HG03159 (cell line): ENCODE data around the gene TIMM17B.
"Not testable (repeated sequence)": the region's sequence is repeated elsewhere in the genome, so short reads cannot be mapped to it uniquely, and the experiment has no call there.

Source experiments
- ATAC-seq: cut with Tn5 transposase; IDR thresholded peaks from one replicate; pipeline ENCODE4 v1.9.1; 2021; ENCODE audit warnings: mild to moderate bottlenecking, moderate library complexity; ENCODE audit not compliant: unreplicated experiment

TIMM17B gene

DNA sequence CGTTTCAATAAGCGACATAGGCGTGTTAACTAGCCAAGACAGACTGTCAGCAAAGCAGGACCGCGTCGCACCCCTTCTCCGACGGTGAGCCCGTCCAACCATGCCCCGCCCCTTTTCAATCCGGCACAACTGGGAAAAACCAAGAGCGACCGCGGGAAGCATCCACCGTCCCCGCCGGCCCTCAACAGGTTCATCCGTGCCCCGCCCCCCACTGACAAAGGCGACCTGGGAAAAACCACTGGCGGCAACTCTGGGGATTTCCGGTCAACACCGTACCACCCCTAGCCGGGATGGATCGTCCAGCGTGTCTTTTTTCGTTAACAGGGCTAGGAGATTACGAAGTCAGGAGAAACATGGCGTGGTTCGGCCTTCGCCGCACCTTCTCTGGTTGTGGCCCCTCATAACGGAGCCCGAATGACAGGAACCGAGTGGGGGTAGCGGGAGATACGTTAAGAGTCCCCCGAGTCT lies 377 bp downstream of the TIMM17B start:
- no peak for ATAC-seq

- no peak for ATAC-seq
Observed at GRCh38 chrX:48896611-48897011, 957 bp downstream of the TIMM17B start.

DNA sequence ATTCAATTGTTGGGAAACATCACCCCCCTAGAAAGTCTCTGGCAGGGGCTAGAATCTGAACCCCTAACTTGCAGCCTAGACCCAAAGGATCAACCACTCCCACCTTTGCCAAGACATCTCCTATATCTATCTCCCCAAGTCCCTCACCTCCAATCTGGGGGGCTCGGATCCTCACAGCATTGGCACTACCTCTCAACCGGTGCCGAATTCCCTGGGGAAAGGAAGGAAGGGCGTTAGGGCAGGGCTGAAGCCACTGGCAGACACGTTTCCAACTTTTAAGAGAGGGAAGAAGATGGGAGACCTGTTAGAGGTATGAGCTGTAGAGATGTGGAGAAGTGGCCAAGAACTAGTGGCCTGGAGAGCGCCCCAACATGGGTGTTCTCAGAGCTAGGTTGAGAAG lies 2.7 kb downstream of the TIMM17B start:
- no peak for ATAC-seq

GRCh38 chrX:48893556-48894348 lies 3.8 kb downstream of the TIMM17B start:
- no peak for ATAC-seq

DNA sequence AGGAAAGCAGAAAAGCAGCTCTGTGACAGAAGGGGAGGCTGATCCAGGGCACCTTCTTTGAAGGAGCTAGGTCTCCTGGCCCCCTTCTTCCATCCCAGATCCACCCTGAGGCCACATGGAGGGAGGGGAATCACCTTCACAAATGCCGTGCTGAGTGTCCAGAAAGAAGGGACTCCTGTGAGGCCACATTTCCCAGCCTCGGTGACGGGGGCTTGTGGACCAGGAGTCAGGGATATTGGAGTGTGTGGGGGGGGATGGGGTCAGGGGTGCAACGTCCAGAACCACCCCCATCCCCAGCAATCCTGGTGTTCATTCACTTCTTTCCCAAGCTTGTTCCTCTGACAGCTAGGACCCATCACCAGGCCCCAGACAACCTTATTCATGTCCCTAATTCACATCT lies 4.7 kb downstream of the TIMM17B start:
- ATAC-seq = no peak

DNA sequence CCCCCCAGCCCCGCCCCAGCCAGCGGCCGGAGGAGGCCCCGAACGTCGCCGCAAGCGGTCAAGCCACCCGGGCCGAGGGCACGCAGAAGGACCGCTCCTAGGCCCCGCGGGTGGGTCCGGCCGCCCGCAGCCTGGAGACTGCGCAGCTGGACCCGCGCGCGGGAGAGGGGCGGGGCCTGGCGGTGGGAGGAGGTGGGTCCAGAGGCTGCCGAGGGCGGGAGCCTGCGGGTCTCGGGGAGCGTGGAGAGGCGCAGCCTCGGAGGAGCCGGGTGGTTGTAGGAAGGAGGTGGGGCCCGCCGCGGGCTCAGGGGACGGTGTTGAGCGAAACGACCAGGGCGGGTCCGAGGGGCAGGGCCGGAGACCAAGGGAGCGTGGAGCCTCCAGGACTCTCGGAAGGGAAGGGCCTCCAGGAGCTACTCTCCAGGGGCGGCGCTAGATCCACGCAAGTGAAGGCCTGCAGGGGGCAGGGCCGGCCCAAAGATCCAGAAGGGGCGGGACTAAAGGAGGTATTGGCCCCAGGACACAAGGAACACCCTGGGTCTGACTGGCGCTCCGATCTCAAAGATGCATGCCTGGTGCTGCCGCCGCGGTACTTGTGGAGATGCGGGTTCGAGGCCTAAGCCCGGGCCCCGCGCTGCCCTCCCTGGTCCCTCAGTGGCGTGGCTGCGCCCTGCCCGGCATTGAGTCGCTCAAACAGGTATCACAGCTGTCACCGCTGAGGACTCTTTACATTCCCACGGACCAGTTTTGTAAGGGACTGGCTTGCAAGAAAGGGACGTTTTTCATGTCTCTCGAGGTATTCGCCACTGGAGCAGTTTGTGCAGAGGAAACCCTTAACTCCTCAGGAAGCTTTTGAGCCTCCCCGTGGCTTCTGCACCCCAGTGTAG lies 5.9 kb downstream of the TIMM17B start:
- ATAC-seq = peak; percentile 63

DNA sequence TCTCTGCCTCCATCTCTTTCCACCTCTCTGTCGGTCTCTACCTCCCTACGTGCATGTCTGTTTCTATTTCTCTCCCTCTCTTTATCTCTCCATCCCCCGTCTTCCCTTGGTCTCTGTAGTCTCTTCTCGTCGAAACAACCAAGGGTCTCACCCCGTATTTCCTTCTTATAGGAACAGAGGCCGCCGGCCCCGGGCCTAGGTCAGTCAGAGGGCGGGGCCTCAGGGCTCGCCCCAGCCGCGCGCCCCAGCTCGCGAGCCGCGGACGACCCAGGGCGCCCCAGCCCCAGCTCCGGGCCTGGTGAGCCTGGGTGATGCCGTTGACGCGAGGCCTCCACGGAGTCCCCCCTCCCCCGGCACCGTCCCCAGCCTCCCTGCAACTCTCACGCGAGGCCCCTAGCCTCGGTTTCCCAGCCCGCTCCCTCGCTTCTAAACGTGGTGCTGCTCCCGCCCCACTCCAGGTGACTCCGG lies 6.6 kb downstream of the TIMM17B start:
- ATAC-seq = peak; percentile 41

DNA sequence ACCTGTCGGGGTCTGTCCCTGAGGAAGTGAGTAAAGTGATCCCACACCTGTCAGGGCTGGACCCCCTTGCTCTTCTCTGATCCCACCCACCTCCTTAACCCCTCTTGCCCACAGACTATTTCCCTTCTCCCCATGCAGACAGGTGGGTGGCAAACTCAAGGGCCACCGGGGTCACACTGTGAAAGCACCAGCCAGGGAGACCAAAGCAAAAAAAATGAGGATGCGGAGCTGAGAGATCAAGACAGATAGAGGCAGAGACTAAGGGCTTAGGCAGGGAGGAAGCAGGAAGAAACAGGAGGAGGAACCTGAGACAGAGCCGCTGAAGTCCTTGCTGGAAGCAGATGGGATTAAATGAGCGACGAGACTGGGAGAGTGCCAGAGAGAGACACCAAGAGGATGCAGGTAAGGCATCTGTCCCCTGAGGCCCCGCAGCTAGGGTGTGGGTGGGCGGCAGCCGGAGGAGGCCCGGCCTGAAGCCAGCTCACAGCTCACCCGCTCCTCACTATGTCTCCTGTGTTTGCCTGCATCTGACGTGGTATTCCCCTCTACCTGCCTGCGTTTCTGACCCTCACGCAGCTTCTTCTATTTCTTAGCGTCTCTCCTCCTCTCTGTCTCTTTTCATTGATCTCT lies 7.2 kb downstream of the TIMM17B start:
- no peak for ATAC-seq

DNA sequence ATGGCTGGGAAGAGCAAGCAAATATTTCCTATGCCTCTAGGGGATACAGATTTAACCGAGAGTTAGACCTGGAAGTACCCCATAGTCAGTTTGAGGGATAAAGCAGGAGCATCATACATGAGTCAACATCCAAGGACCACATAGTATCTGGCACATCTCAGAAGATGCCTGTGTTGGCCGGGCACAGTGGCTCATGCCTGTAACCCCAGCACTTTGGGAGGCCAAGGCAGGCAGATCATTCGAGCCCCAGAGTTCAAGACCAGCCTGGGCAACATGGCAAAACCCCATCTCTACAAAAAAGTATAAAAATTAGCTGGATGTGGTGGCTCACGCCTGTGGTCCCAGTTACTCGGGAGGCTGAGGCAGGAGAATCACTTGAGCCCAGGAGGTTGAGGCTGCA lies 11.0 kb downstream of the TIMM17B start:
- ATAC-seq = not testable (repeated sequence)

DNA sequence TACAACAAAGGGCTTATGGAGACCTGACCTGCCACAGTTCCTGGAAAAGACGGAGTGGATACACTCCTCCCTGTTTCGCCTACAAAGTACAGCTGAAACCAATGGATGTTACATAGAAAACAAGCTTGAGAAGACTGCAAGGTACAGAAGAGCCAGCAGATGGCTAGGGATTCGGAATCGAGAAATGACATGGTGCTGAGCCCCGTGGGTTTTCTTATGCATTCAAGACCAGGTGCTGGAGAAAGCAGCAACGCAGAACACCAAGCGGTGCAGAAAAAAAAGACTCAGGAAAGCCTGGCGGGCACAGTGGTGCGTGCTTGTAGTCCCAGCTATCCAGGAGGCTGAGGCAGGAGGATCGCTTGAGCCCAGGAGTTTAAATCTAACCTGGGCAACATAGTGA lies 13.8 kb downstream of the TIMM17B start:
- ATAC-seq = no peak

GRCh38 chrX:48876944-48877343 lies 20.6 kb downstream of the TIMM17B start:
- not testable (repeated sequence) for ATAC-seq

- ATAC-seq = not testable (repeated sequence)
Observed at GRCh38 chrX:48872017-48872416, 25.6 kb downstream of the TIMM17B start.

GRCh38 chrX:48864210-48864609 lies 33.4 kb downstream of the TIMM17B start:
- no peak for ATAC-seq

DNA sequence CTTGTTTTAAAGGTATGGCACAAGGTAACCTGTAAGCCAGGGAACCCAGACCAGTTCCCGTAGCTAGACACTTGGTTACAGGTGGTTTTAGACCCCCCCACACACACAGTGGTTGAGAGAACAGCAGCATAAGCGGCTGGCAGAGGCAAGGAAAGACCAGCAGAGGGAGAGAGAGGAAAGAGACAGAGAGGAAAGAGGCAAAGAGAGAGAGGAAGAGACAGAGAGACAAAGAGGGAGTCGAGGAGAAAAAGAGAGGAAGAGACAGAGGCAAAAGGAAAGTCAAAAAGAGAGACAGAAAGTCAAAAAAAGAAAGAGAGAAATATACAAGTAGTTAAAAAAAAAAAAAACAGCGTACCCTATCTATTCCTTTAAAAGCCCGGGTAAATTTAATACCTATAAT lies 42.7 kb downstream of the TIMM17B start:
- ATAC-seq = no peak

GRCh38 chrX:48854121-48854804 lies 43.3 kb downstream of the TIMM17B start:
- ATAC-seq = not testable (repeated sequence)

- ATAC-seq = not testable (repeated sequence)
Observed at GRCh38 chrX:48853494-48853893, 44.1 kb downstream of the TIMM17B start.

- ATAC-seq = no peak
Observed at GRCh38 chrX:48852857-48853256, 44.7 kb downstream of the TIMM17B start.

- ATAC-seq = no peak
Observed at GRCh38 chrX:48848847-48849246, 48.7 kb downstream of the TIMM17B start.
